ENCODE results near the gene IGF1R. TPM values are rescaled to one million over a fixed set of nuclear protein-coding genes. Genes with fewer than 3 reads are reported as not detected.
A peak's percentile ranks its signal among the peaks of the same experiment; 100 is the strongest.

IGF1R gene
- total RNA-seq, 6 donors from 2014 or later, result 31.0 to 142 (median 63.8) TPM

DNA sequence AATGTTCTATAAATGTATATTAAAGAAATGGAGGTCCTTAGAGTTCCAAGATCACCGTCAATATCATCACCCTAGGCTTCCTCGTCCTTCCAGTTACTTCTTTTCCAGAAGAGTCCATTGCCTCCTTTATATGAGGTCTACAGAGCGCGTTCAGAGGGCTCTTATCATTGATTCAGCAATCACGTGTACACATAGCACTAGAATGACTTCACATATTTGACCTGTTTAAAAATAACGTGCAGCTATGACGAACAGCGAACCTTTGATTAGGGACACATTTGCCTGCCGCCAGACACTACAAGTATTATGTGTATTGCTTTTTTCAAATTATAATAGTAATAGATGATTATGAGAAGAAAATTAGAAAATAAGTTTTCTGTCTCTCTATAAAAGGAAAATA, 26.0 kb downstream of the IGF1R start:
- H3K4me3 ChIP-seq, result no peak overlapping the region
- no peaks in the 10 kb centered on the region for H3K36me3 ChIP-seq
- H3K27me3 ChIP-seq, result no peaks in the 10 kb centered on the region
- peak overlapping the region in 1 of 4 donors; percentile 19 for H3K27ac ChIP-seq
- no peaks in the 10 kb centered on the region for H3K9me3 ChIP-seq
- peak in 1 of 2 donors; percentile 48 for ATAC-seq (ENCODE audit: low FRiP score in 2 of 2)
- H3K4me1 ChIP-seq, result peaks cover 20 to 57% (median 42%) of the 10 kb centered on the region in 4 donors
- DNase-seq, result no peak
- TF ChIP-seq, protein P1, sequence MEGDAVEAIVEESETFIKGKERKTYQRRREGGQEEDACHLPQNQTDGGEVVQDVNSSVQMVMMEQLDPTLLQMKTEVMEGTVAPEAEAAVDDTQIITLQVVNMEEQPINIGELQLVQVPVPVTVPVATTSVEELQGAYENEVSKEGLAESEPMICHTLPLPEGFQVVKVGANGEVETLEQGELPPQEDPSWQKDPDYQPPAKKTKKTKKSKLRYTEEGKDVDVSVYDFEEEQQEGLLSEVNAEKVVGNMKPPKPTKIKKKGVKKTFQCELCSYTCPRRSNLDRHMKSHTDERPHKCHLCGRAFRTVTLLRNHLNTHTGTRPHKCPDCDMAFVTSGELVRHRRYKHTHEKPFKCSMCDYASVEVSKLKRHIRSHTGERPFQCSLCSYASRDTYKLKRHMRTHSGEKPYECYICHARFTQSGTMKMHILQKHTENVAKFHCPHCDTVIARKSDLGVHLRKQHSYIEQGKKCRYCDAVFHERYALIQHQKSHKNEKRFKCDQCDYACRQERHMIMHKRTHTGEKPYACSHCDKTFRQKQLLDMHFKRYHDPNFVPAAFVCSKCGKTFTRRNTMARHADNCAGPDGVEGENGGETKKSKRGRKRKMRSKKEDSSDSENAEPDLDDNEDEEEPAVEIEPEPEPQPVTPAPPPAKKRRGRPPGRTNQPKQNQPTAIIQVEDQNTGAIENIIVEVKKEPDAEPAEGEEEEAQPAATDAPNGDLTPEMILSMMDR (IDR thresholded peaks at IDR 0.05), result no peak
- 54 to 66% methylated on average over 9 of the region's 9 CpGs for WGBS, 2 donors

DNA sequence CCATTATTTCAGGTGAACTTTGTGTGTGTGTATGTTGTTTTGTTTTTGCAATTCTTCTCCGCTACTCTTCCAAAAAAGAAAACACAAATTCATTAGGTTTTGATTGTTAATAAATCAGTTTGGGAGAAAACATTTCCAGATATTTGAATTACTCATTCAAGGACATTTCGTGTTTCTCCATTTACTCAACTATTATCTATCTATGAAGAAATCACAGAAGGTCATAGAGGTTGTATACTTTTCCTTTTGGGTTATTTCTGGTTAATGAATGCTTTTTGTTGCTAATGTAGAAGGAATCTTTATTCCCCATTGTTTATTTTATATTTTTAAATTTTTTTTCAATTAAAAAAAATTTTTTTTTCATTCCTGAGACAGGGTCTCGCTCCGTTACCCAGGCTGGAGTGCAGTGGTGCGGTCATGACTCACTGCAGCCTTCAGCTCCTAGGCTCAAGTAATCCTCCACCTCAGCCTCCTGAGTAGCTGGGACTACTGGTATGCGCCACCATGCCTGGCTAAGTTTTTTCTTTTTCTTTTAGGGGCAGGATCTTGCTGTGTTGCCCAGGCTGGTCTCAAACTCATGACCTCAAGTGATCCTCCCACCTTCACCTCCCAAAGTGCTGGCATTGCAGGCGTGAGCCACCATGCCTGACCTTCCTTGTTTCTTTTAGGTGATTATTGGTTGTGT, 28.4 kb downstream of the IGF1R start:
- H3K36me3 ChIP-seq, result no peaks in the 10 kb centered on the region
- no peaks in the 10 kb centered on the region for H3K9me3 ChIP-seq
- H3K27me3 ChIP-seq, result no peaks in the 10 kb centered on the region
- no peak for DNase-seq
- no peak for ATAC-seq (ENCODE audit: low FRiP score in 2 of 2)
- H3K4me3 ChIP-seq, result no peak overlapping the region
- peaks cover 8 to 44% (median 25%) of the 10 kb centered on the region in 4 donors for H3K4me1 ChIP-seq
- WGBS, 2 donors, result 87 to 95% methylated on average over 7 of the region's 7 CpGs
- no peak overlapping the region for H3K27ac ChIP-seq
- no peak for TF ChIP-seq EP300 (IDR thresholded peaks at IDR 0.05)

DNA sequence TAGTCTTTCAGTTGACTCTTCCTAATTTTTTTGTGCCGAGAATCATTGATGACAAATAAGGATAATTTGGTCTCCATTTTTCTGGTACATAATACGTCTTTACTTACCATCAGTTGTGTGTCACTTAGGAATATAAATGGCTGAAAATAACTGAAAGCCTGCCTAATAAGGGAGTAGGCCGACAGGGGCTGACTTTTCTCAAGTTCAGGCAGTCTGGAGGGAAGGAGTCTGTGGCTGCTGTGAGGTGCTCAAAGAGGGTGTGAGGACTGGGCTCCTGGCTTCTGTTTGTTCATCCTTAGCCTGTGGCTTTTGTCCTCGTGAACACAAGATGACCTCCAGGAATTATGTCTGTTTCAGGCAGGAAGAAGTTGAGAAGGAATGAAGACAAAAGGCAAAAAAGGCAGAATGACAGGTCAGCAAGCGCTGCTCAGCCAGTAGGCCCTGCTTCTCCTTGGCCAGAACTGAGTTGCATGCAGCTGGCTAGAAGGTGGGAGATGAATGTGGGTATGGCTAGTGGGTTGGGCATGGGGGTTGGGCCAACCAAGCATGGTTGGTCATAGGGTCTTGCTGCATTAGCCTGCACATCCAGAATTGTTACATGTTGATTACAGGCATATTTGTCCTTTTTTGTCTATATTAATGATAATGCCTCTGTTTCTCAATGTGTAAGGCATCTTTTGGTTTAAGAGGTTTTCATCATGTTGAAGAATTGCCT, 29.2 kb downstream of the IGF1R start:
- peaks cover 4 to 43% (median 18%) of the 10 kb centered on the region in 4 donors for H3K4me1 ChIP-seq

DNA sequence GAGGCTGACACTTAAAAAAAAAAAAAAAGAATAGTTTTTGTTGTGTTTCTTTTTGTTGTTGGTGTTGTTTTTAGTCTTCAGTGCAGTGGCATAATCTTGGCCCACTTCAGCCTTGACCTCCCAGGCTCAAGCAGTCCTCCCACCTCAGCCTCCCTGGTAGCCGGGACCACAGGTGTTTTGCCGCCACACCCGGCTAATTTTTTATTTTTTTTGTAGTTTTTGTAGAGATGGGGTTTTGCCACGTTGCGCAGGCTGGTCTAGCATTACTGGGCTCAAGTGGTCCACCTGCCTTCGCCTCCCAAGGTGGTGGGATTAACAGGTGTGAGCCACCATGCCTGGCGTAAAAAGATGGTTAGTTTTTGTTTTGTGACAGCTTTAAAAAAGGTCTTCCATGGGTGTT, 30.1 kb downstream of the IGF1R start:
- H3K36me3 ChIP-seq, result no peaks in the 10 kb centered on the region
- no peaks in the 10 kb centered on the region for H3K27me3 ChIP-seq
- ATAC-seq (ENCODE audit: low FRiP score in 2 of 2), result no peak
- no peak for DNase-seq
- peaks cover 8 to 43% (median 23%) of the 10 kb centered on the region in 4 donors for H3K4me1 ChIP-seq
- no peaks in the 10 kb centered on the region for H3K9me3 ChIP-seq
- H3K27ac ChIP-seq, result no peak overlapping the region
- WGBS, 2 donors, result 96 to 97% methylated on average over 7 of the region's 7 CpGs
- no peak overlapping the region for H3K4me3 ChIP-seq
- TF ChIP-seq POLR2A (IDR thresholded peaks at IDR 0.05) (no peak), POLR2AphosphoS5 (IDR thresholded peaks at IDR 0.05) (no peak), EP300 (IDR thresholded peaks at IDR 0.05) (no peak)
- TF ChIP-seq, protein P1 (IDR thresholded peaks at IDR 0.05), result no peak

More for the DNA sequence above, 29.2 kb downstream of the IGF1R start:
- H3K9me3 ChIP-seq, result no peaks in the 10 kb centered on the region
- ATAC-seq (ENCODE audit: low FRiP score in 2 of 2), result no peak
- no peaks in the 10 kb centered on the region for H3K27me3 ChIP-seq
- WGBS, 2 donors, result 82 to 88% methylated on average over 5 of the region's 5 CpGs
- no peak for TF ChIP-seq POLR2AphosphoS5 (IDR thresholded peaks at IDR 0.05)
- no peak for TF ChIP-seq POLR2A (IDR thresholded peaks at IDR 0.05)
- no peak for TF ChIP-seq EP300 (IDR thresholded peaks at IDR 0.05)
- TF ChIP-seq, protein P1 (IDR thresholded peaks at IDR 0.05), result no peak
- DNase-seq, result no peak
- H3K36me3 ChIP-seq, result no peaks in the 10 kb centered on the region
- H3K27ac ChIP-seq, result no peak overlapping the region
- H3K4me3 ChIP-seq, result no peak overlapping the region

DNA sequence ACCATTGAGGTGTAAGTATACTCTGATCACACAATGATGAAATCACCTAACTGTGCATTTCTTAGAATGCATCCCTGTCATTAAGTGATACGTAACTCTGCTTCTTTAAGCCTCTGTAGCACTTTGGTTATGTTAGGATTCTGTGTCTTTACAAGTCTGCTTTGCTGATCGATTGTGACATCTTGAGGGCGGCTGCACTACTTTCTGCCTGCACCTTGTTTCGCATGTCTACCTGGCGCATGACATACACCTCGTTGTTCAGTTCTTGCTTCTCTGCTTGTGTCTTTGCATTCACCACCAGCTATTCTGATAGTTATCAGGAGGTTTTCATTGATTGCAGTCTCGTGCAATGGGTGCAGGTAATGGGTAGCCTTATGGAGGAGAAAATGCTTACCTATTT, 32.7 kb downstream of the IGF1R start:
- TF ChIP-seq, protein P1 (IDR thresholded peaks at IDR 0.05), result no peak
- TF ChIP-seq EP300 (IDR thresholded peaks at IDR 0.05), result no peak
- TF ChIP-seq POLR2A (IDR thresholded peaks at IDR 0.05), result no peak
- TF ChIP-seq POLR2AphosphoS5 (IDR thresholded peaks at IDR 0.05), result no peak
- H3K4me1 ChIP-seq, result peaks cover 19 to 46% (median 29%) of the 10 kb centered on the region in 4 donors
- no peak overlapping the region for H3K4me3 ChIP-seq
- no peak for ATAC-seq (ENCODE audit: low FRiP score in 2 of 2)
- WGBS, 2 donors, result 87% methylated on average over 7 of the region's 7 CpGs
- no peaks in the 10 kb centered on the region for H3K9me3 ChIP-seq
- no peak for DNase-seq
- H3K27ac ChIP-seq, result no peak overlapping the region
- H3K36me3 ChIP-seq, result no peaks in the 10 kb centered on the region
- H3K27me3 ChIP-seq, result no peaks in the 10 kb centered on the region
